ENCODE data around the gene ADRA2B. TPM values are rescaled to one million over a fixed set of nuclear protein-coding genes. Genes with fewer than 3 reads are reported as not detected.

The ADRA2B gene
- total and polyA plus RNA-seq, 2 experiments from 2014 or later, result not detected

DNA sequence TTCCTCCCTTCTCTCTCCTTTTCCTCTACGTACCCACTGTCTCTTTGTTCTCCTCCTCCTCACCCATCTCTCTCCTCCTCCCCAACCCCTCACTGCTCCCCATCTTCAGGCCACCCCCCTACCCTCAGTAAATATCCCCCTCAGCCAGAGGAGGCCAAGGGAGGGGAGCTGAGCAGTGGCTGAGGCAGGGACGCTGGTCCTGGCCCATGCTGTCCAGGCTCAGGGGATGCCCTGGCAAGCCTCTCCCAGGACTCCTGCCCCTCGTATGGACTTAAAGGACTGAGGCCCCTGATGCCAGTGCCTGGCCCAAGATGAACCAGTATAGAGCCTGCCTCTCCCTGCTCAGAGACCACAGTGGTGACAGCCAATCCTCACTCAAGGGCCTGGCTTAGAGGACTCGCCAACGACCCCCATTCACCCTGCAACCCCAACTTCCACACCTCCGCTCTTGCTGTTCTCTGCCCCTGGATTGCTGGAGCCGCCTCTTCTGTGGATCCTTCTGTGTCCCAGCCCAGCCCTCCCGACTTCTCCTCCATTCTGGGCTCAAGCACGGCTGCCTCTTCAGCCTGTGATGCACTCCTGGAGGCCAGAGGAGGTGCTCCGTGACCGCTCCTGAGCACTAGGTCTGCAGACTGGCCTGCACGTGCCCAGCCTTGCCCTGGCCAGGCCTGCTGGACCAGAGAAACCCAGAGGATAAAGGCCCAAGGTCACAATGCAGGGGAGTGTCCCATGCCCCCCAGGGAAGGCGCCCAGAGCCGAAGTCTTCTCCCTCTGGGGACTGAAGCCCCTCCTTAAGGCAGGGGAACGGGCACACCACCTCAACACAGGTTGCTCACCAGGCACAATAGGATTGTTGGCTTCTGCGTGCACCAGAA is 38.4 kb upstream of the ADRA2B start:
- Histone ChIP-seq H3K36me3 (ENCODE audit: low read depth) (no peaks in the 10 kb centered on the region), H3K9me3 (ENCODE audit: low read depth) (no peaks in the 10 kb centered on the region), H3K4me3 (no peak overlapping the region), H4K20me1 (ENCODE audit: insufficient read depth) (no peaks in the 10 kb centered on the region), H3K4me1 (ENCODE audit: insufficient read depth) (peaks cover 7% of the 10 kb centered on the region; the same call in 1 of the 2 replicates), H3K79me2 (ENCODE audit: insufficient read depth) (no peaks in the 10 kb centered on the region), H3K4me2 (ENCODE audit: unreplicated experiment) (no peak overlapping the region), H3K9ac (no peak overlapping the region), H2AFZ (no peak overlapping the region), H3F3A (ENCODE audit: insufficient read depth) (no peaks in the 10 kb centered on the region), H3K27me3 (replicated peaks; ENCODE audit: insufficient read depth) (no peaks in the 10 kb centered on the region), H3K9me2 (ENCODE audit: insufficient read depth) (no peaks in the 10 kb centered on the region), H3K27ac (no peak overlapping the region)
- DNase-seq, result no peak
- WGBS, 2 experiments (ENCODE audit: low coverage in 1 of 2, low lambda C conversion rate in 2 of 2, missing lambda C conversion rate in 2 of 2), result 86 to 90% methylated on average over 13 to 16 of the region's 16 CpGs
- TF ChIP-seq EZH2 (IDR thresholded peaks at IDR 0.05; ENCODE audit: insufficient read depth, poor library complexity, severe bottlenecking) (no peak), EZH2phosphoT487 (IDR thresholded peaks at IDR 0.05; ENCODE audit: insufficient read depth, low read depth) (no peak)
- in situ Hi-C loops (cut with MboI), result no loop called here

DNA sequence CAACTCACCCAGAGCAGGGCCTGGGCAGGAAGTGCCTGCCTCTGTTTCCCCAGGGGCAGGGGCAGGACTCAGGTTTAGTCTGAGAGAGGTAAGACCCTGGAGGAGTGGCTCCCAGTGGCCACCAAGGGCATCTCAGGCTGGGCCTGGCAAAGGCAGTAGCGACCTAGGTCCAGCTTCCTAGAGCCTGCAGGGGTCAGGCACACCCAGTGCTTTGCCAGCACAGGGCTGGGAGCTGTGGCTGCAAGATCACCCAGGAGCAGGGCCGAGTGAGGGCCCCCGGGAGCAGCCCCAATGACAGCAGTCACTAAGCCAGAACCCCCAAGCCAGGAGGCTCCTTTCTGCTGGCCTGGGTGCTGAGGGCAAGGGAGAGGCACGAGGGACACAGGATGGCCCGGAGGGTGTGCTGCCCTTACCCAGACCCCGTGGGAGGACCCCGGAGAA is 37.6 kb upstream of the ADRA2B start:
- Histone ChIP-seq H3K27me3 (replicated peaks; ENCODE audit: insufficient read depth) (no peaks in the 10 kb centered on the region), H4K20me1 (ENCODE audit: insufficient read depth) (no peaks in the 10 kb centered on the region), H3K36me3 (ENCODE audit: low read depth) (no peaks in the 10 kb centered on the region), H3K27ac (no peak overlapping the region), H3K4me3 (no peak overlapping the region), H3K4me2 (ENCODE audit: unreplicated experiment) (no peak overlapping the region), H3K9me3 (ENCODE audit: low read depth) (no peaks in the 10 kb centered on the region), H3F3A (ENCODE audit: insufficient read depth) (peaks cover 4% of the 10 kb centered on the region; the same call in 1 of the 2 replicates), H3K9me2 (ENCODE audit: insufficient read depth) (no peaks in the 10 kb centered on the region), H3K9ac (no peak overlapping the region), H3K79me2 (ENCODE audit: insufficient read depth) (no peaks in the 10 kb centered on the region), H3K4me1 (ENCODE audit: insufficient read depth) (peaks cover 7% of the 10 kb centered on the region; the same call in 1 of the 2 replicates), H2AFZ (no peak overlapping the region)
- TF ChIP-seq EZH2phosphoT487 (IDR thresholded peaks at IDR 0.05; ENCODE audit: insufficient read depth, low read depth) (no peak), EZH2 (IDR thresholded peaks at IDR 0.05; ENCODE audit: insufficient read depth, poor library complexity, severe bottlenecking) (no peak)
- DNase-seq, result no peak
- in situ Hi-C loops (cut with MboI), result no loop called here
- 72 to 79% methylated on average over 7 of the region's 7 CpGs for WGBS, 2 experiments (ENCODE audit: low coverage in 1 of 2, low lambda C conversion rate in 2 of 2, missing lambda C conversion rate in 2 of 2)

DNA sequence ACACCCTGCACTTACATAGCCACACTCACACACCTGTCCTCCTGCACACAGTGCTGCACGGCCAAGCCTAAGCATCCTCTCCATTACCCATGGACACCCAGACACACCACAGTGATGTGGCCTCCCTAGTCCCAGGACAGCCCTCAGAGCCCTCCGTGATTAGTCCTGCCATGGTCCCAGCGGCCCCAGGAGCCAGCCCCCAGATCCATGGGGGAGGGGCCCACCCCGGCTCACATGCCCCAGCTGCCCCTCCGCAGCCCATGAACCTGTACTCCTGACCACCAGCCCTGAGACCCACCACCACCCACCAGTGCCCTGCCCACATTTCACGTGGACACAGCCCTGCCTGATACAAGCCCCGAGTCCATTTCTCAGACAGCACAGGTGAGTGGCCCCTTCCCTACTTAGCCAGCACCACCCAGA is 36.9 kb upstream of the ADRA2B start:
- Histone ChIP-seq H3K4me1 (ENCODE audit: insufficient read depth) (peaks cover 7% of the 10 kb centered on the region; the same call in 1 of the 2 replicates), H3K27ac (no peak overlapping the region), H3K4me2 (ENCODE audit: unreplicated experiment) (no peak overlapping the region), H3K36me3 (ENCODE audit: low read depth) (no peaks in the 10 kb centered on the region), H3K79me2 (ENCODE audit: insufficient read depth) (no peaks in the 10 kb centered on the region), H3K27me3 (replicated peaks; ENCODE audit: insufficient read depth) (no peaks in the 10 kb centered on the region), H3K9me3 (ENCODE audit: low read depth) (no peaks in the 10 kb centered on the region), H3K9me2 (ENCODE audit: insufficient read depth) (no peaks in the 10 kb centered on the region), H4K20me1 (ENCODE audit: insufficient read depth) (no peaks in the 10 kb centered on the region), H3F3A (ENCODE audit: insufficient read depth) (peaks cover 6% of the 10 kb centered on the region; the same call in 1 of the 2 replicates), H2AFZ (no peak overlapping the region), H3K9ac (no peak overlapping the region), H3K4me3 (no peak overlapping the region)
- 88 to 91% methylated on average over 6 to 7 of the region's 7 CpGs for WGBS, 2 experiments (ENCODE audit: low coverage in 1 of 2, low lambda C conversion rate in 2 of 2, missing lambda C conversion rate in 2 of 2)
- no peak for DNase-seq
- in situ Hi-C loops (cut with MboI), result no loop called here
- TF ChIP-seq EZH2phosphoT487 (IDR thresholded peaks at IDR 0.05; ENCODE audit: insufficient read depth, low read depth) (no peak), EZH2 (IDR thresholded peaks at IDR 0.05; ENCODE audit: insufficient read depth, poor library complexity, severe bottlenecking) (no peak)

DNA sequence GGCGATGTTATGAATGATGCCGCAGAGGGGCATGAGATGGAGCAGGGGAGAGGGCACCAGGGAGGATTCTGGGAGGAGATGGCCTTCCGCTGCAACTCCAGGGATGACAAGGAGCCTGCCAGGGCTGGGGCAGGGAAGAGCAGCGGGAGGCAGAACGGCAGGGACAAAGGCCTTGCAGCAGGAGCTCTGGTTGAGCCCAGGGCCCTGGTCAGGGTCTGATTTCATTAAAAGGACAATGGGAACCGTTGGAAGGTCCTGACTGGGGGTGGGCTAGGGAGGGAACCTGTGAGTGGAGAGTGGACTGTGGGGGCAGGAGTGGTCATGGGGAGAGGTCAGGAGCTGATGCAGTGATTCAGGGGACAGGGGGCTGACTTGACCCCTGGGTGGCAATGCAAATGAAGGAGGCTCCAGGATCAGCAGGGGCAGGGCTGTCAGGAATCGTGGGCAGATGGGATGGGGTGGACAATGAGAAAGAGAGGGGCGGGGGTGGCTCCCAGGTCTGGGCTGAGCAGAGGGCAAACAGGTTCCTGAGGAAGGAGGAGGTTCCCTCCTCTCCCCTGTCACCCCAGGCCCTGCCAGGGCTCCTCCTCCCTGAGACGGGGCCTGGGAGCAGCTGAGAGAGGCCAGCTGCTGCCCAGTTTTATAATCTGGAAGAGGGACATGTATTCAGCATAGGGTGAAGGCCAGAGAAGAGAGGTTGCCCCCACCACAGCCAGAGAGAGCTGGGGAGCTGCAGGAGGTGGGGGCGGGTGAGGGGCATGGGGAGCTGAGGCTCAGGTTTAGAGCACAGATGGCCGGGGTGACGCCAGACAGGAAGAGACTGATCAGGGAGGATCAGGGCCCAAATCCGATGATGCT is 36.2 kb upstream of the ADRA2B start:
- Histone ChIP-seq H3K27me3 (replicated peaks; ENCODE audit: insufficient read depth) (no peaks in the 10 kb centered on the region), H3K9me3 (ENCODE audit: low read depth) (no peaks in the 10 kb centered on the region), H3K9ac (no peak overlapping the region), H3K4me1 (ENCODE audit: insufficient read depth) (no peaks in the 10 kb centered on the region), H4K20me1 (ENCODE audit: insufficient read depth) (no peaks in the 10 kb centered on the region), H3K27ac (no peak overlapping the region), H3K36me3 (ENCODE audit: low read depth) (no peaks in the 10 kb centered on the region), H3F3A (ENCODE audit: insufficient read depth) (peaks cover 6% of the 10 kb centered on the region; the same call in 1 of the 2 replicates), H2AFZ (no peak overlapping the region), H3K4me3 (no peak overlapping the region), H3K79me2 (ENCODE audit: insufficient read depth) (no peaks in the 10 kb centered on the region), H3K9me2 (ENCODE audit: insufficient read depth) (no peaks in the 10 kb centered on the region), H3K4me2 (ENCODE audit: unreplicated experiment) (no peak overlapping the region)
- 82% methylated on average over 8 to 13 of the region's 13 CpGs for WGBS, 2 experiments (ENCODE audit: low coverage in 1 of 2, low lambda C conversion rate in 2 of 2, missing lambda C conversion rate in 2 of 2)
- DNase-seq, result no peak
- TF ChIP-seq EZH2phosphoT487 (IDR thresholded peaks at IDR 0.05; ENCODE audit: insufficient read depth, low read depth) (no peak), EZH2 (IDR thresholded peaks at IDR 0.05; ENCODE audit: insufficient read depth, poor library complexity, severe bottlenecking) (no peak)
- in situ Hi-C loops (cut with MboI), result no loop called here
